Measurements from ENCODE around the gene PRKAG2.

GRCh38 chr7:151719897-151720242 is 157.0 kb downstream of the PRKAG2 start:
- TF ChIP-seq POLR2A (IDR thresholded peaks at IDR 0.05), result no peak
- TF ChIP-seq, protein P1, sequence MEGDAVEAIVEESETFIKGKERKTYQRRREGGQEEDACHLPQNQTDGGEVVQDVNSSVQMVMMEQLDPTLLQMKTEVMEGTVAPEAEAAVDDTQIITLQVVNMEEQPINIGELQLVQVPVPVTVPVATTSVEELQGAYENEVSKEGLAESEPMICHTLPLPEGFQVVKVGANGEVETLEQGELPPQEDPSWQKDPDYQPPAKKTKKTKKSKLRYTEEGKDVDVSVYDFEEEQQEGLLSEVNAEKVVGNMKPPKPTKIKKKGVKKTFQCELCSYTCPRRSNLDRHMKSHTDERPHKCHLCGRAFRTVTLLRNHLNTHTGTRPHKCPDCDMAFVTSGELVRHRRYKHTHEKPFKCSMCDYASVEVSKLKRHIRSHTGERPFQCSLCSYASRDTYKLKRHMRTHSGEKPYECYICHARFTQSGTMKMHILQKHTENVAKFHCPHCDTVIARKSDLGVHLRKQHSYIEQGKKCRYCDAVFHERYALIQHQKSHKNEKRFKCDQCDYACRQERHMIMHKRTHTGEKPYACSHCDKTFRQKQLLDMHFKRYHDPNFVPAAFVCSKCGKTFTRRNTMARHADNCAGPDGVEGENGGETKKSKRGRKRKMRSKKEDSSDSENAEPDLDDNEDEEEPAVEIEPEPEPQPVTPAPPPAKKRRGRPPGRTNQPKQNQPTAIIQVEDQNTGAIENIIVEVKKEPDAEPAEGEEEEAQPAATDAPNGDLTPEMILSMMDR (IDR thresholded peaks at IDR 0.05), result no peak
